ENCODE results near the gene FBXO47. TPM values are rescaled to one million over a fixed set of nuclear protein-coding genes. Genes with fewer than 3 reads are reported as not detected.
"Not testable (repeated sequence)": the region's sequence is repeated elsewhere in the genome, so short reads cannot be mapped to it uniquely, and the experiment has no call there.

Gene FBXO47
- total RNA-seq, 2 donors from 2014 or later = not detected

DNA sequence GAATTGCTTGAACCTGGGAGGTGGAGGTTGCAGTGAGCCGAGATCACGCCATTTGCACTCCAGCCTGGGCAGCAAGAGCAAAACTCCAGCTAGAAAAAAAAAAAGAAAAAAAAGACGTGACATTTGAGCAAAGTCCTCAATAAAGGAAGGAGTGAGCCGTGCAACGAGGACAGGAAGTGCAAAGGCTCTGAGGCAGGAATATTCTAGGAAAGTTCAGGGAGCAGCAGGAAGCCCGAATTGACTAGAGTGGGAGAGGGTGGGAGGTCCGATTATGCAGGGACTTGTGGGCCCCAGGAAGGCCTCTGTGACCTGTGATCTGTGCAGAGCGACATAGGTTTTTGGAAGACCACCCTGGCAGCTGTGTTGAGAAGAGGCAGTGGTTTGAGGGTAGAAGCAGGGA is 50.4 kb downstream of the FBXO47 start:
- Histone ChIP-seq H3K36me3 (replicated peaks in 1 of 2; ENCODE audit: insufficient read depth in 1 of 2, low read depth in 2 of 2) (peaks cover 26 to 43% of the 10 kb centered on the region in 2 donors), H3K4me1 (peaks cover 16% of the 10 kb centered on the region), H3K9me3 (no peaks in the 10 kb centered on the region), H3K27me3 (no peaks in the 10 kb centered on the region), H3K4me3 (no peak overlapping the region), H3K27ac (no peak overlapping the region)
- intact Hi-C loops (cut with DNase I) = no loop called here
- TF ChIP-seq POLR2A (IDR thresholded peaks at IDR 0.05) = no peak
- no peak for TF ChIP-seq CTCF (IDR thresholded peaks at IDR 0.05)
- 77 to 78% methylated on average over 8 of the region's 8 CpGs for WGBS, 2 donors
- ATAC-seq (no peak), DNase-seq (no peak)

- DNase-seq (no peak), ATAC-seq (no peak)
- intact Hi-C loops (cut with DNase I) = no loop called here
- TF ChIP-seq POLR2A (IDR thresholded peaks at IDR 0.05) = no peak
- H3K27ac ChIP-seq = no peak overlapping the region
- H3K9me3 ChIP-seq = no peaks in the 10 kb centered on the region
- 76 to 86% methylated on average over 3 to 7 of the region's 7 CpGs for WGBS, 2 donors
- H3K36me3 ChIP-seq (replicated peaks in 1 of 2; ENCODE audit: insufficient read depth in 1 of 2, low read depth in 2 of 2) = peaks cover 26 to 43% of the 10 kb centered on the region in 2 donors
- H3K4me1 ChIP-seq = peaks cover 25% of the 10 kb centered on the region
- H3K27me3 ChIP-seq = no peaks in the 10 kb centered on the region
- H3K4me3 ChIP-seq = no peak overlapping the region
These were observed 51.6 kb downstream of the FBXO47 start for GRCh38 chr17:38915639-38915995.

DNA sequence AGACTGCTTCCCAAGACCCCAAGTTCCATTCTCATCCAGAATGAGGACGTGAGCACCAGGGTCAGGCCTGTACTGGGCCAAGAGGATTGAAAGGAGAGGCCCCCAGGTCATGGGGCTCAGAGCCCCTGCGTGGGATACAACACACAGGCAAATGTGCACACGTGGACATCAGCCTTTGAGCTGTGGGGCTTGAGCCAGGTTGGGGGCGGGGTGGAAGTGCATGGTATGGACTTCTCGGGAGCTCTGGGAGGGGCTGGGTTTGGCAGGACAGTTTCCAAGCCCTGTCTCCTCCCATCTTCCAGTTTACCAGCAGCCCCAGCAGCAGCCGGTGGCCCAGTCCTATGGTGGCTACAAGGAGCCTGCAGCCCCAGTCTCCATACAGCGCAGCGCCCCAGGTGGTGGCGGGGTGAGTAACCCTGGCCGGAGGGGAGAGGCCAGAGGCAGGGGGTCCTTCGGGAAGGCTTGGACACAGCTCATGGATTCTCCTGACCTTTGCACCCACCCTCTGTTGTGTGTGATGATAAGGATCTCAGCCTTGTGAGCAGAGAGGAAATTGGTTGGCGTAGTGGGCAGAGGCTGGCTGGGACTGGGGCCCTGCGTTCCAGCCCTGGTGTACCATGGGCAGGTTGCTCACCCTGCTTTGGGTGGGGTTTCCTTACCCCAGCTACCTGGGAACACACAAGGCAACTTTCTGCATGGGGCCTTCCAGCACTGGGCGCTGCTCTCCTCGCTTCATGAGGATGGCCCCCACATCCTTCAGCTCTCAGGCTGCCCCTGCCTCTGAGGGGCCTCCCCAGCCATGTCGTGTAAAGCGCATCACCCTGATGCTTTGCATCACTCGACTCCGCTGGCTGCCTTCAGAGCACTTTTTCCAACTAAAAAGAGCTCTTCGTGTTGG is 52.2 kb downstream of the FBXO47 start:
- Histone ChIP-seq H3K9me3 (no peaks in the 10 kb centered on the region), H3K27ac (no peak overlapping the region), H3K4me3 (no peak overlapping the region), H3K27me3 (no peaks in the 10 kb centered on the region), H3K4me1 (peaks cover 25% of the 10 kb centered on the region), H3K36me3 (replicated peaks in 1 of 2; ENCODE audit: insufficient read depth in 1 of 2, low read depth in 2 of 2) (peaks cover 26 to 41% of the 10 kb centered on the region in 2 donors)
- intact Hi-C loops (cut with DNase I) = no loop called here
- WGBS, 2 donors = 77 to 89% methylated on average over 8 to 20 of the region's 20 CpGs
- DNase-seq = no peak
- TF ChIP-seq POLR2A (IDR thresholded peaks at IDR 0.05) (no peak), CTCF (IDR thresholded peaks at IDR 0.05) (no peak)
- no peak for ATAC-seq

DNA sequence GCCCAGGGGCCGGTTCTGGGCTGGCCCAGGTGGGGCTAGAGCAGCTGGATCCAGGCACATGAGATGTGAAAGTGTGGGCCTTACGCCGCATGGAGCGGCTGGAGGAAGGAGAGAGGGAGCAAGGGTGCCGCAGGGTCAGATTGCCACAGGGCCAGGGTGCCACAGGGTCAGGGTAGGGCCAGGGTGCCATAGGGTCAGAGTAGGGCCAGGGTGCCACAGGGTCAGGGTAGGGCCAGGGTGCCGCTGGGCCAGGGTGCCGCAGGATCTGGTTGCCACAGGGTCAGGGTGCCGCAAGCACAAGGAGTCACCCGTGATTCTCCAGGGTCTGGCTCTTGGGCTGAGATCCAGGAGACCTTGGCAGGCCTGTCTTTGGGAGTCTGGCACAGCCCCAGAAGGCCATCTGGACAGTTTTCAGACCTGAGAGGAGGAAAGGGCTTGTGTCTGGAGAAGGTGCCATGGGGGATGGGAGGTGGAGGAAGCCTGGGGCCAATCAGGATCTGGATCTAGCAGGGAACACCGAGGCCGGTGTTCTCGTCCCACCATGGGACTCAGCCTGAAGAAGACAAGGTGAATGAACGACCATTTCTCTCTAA is 54.9 kb downstream of the FBXO47 start:
- DNase-seq (peak; percentile 89 to 95 (median 92)), ATAC-seq (peak; percentile 89)
- peaks cover 32% of the 10 kb centered on the region for H3K4me1 ChIP-seq

GRCh38 chr17:38911731-38912081 is 55.5 kb downstream of the FBXO47 start:
- H3K4me3 ChIP-seq; H3K9me3 ChIP-seq; H3K27me3 ChIP-seq; intact Hi-C loops (cut with DNase I); ATAC-seq: not testable (repeated sequence)
- peak in 1 of 4 donors; percentile 8 for DNase-seq
- WGBS, 2 donors = 92 to 96% methylated on average over 8 of the region's 8 CpGs
- Histone ChIP-seq H3K36me3 (replicated peaks in 1 of 2; ENCODE audit: insufficient read depth in 1 of 2, low read depth in 2 of 2) (peaks cover 15 to 19% of the 10 kb centered on the region in 2 donors), H3K4me1 (peaks cover 32% of the 10 kb centered on the region), H3K27ac (peak overlapping the region; percentile 66 to 72 (median 67))

More for the DNA sequence above, 54.9 kb downstream of the FBXO47 start:
- Histone ChIP-seq H3K27ac (peak overlapping the region; percentile 66 to 72 (median 67)), H3K27me3 (no peaks in the 10 kb centered on the region), H3K36me3 (replicated peaks in 1 of 2; ENCODE audit: insufficient read depth in 1 of 2, low read depth in 2 of 2) (peaks cover 15 to 22% of the 10 kb centered on the region in 2 donors), H3K4me3 (no peak overlapping the region), H3K9me3 (no peaks in the 10 kb centered on the region)
- intact Hi-C loops (cut with DNase I) = no loop called here
- TF ChIP-seq POLR2A (IDR thresholded peaks at IDR 0.05) = no peak
- TF ChIP-seq CTCF (IDR thresholded peaks at IDR 0.05) = no peak
- WGBS, 2 donors = 48 to 63% methylated on average over 13 of the region's 13 CpGs

Measured in body of pancreas (tissue), 4 donors.